H1 (cell line): ENCODE data around the gene ZNF23. TPM values are rescaled to one million over a fixed set of nuclear protein-coding genes. Genes with fewer than 3 reads are reported as not detected.

Experiments
- CTCF ChIA-PET: fragments of 300-600 bp; sonication (Branson Sonifier 250); formaldehyde crosslinking; loops from one replicate; lab custom pipeline; 2021; ENCODE audit not compliant: partially characterized antibody; lab: Charles Lee
- POLR2A ChIA-PET: fragments of 300-600 bp; sonication (Branson Sonifier 250); formaldehyde crosslinking; loops from one replicate; lab custom pipeline; 2021; ENCODE audit warnings: inconsistent platforms; ENCODE audit not compliant: partially characterized antibody; lab: Charles Lee
- DNase-seq, 2 experiments: peaks; one replicate each; pipeline versions ENCODE4 v3.0.0 to v3.0.0-alpha.2; 2010 to 2022; ENCODE audit warnings: low spot score in 2 of 2, low read depth in 1 of 2, mixed read lengths in 1 of 2
- FAIRE-seq: peaks from 2 replicates; lab custom pipeline; 2011; peaks lifted over from hg19 to GRCh38; lab: Jason Lieb, UNC
- H2AFZ ChIP-seq: 2 replicates; pipeline ENCODE4 v1.8.1; 2012; ENCODE audit warnings: low read length, inconsistent platforms
- H2AK5ac ChIP-seq: 2 replicates; pipeline ENCODE4 v1.6.1; 2013; ENCODE audit warnings: low read depth, low read length
- H2BK120ac ChIP-seq: replicated peaks from 2 replicates; pipeline ENCODE3; 2013; ENCODE audit warnings: low read depth, low read length, inconsistent platforms
- H2BK12ac ChIP-seq: 2 replicates; pipeline ENCODE4 v1.6.1; 2013; ENCODE audit warnings: low read depth, low read length
- H2BK15ac ChIP-seq: 2 replicates; pipeline ENCODE4 v1.6.1; 2013; ENCODE audit warnings: low read length
- H2BK20ac ChIP-seq: 2 replicates; pipeline ENCODE4 v1.6.1; 2013; ENCODE audit warnings: low read length
- H2BK5ac ChIP-seq: 2 replicates; pipeline ENCODE4 v1.6.1; 2013; ENCODE audit warnings: low read depth, low read length
- H3K14ac ChIP-seq: 2 replicates; pipeline ENCODE4 v1.6.1; 2013; ENCODE audit warnings: inconsistent platforms; ENCODE audit not compliant: insufficient read length
- H3K18ac ChIP-seq: 2 replicates; pipeline ENCODE4 v1.6.1; 2013; ENCODE audit warnings: low read length; ENCODE audit errors: extremely low read depth
- H3K23ac ChIP-seq: 2 replicates; pipeline ENCODE4 v1.6.1; 2013; ENCODE audit warnings: inconsistent platforms; ENCODE audit not compliant: insufficient read length
- H3K23me2 ChIP-seq: 2 replicates; pipeline ENCODE4 v1.6.1; 2013; ENCODE audit warnings: low read depth, low read length
- H3K27ac ChIP-seq: 2 replicates; pipeline ENCODE4 v1.6.1; 2011; ENCODE audit warnings: low read depth, low read length, inconsistent platforms
- H3K27me3 ChIP-seq, 4 experiments: replicated peaks in 1 of 4; 1 replicate in 1 of 4; 2 replicates in 3 of 4; pipeline versions ENCODE4 v1.6.1 to v1.8.1; 2011 to 2013; ENCODE audit warnings: low read length in 3 of 4, mild to moderate bottlenecking in 3 of 4, inconsistent platforms in 2 of 4, mixed read lengths in 2 of 4, moderate library complexity in 1 of 4; ENCODE audit not compliant: control insufficient read depth in 3 of 4, insufficient read depth in 3 of 4; ENCODE audit errors: extremely low read depth in 1 of 4
- H3K36me3 ChIP-seq, 4 experiments: 2 replicates each; pipeline versions ENCODE4 v1.6.1 to v1.8.1; 2011 to 2013; ENCODE audit warnings: mild to moderate bottlenecking in 4 of 4, low read length in 3 of 4, moderate library complexity in 2 of 4, control low read depth in 1 of 4, inconsistent platforms in 1 of 4; ENCODE audit not compliant: insufficient read depth in 4 of 4, control insufficient read depth in 2 of 4
- H3K4ac ChIP-seq: replicated peaks from 2 replicates; pipeline ENCODE3; 2013; ENCODE audit warnings: low read length, low read depth, mixed read lengths, inconsistent platforms; ENCODE audit not compliant: insufficient read length
- H3K4me1 ChIP-seq, 4 experiments: replicated peaks in 1 of 4; 1 replicate in 1 of 4; 2 replicates in 3 of 4; pipeline versions ENCODE4 v1.6.1 to v1.8.1; 2011 to 2013; ENCODE audit warnings: low read length in 3 of 4, inconsistent platforms in 2 of 4, mixed read lengths in 1 of 4; ENCODE audit not compliant: insufficient read depth in 4 of 4, control insufficient read depth in 3 of 4
- H3K4me2 ChIP-seq, 2 experiments: 2 replicates each; pipeline versions ENCODE4 v1.6.1 to v1.8.1; 2011 to 2013; ENCODE audit warnings: low read depth in 2 of 2, low read length in 2 of 2, control low read depth in 1 of 2, inconsistent platforms in 1 of 2, mild to moderate bottlenecking in 1 of 2; ENCODE audit not compliant: insufficient read depth in 1 of 2
- H3K4me3 ChIP-seq, 4 experiments: fragments of 200-600, 300-600 bp in 1 of 4; sonication (generic), shearing (Covaris generic), sonication (Bioruptor Twin) in 1 of 4; 2 replicates each; pipeline versions ENCODE4 v1.5.1 to v1.8.1; 2011 to 2016; ENCODE audit warnings: low read length in 4 of 4, low read depth in 3 of 4, control low read depth in 2 of 4, inconsistent platforms in 2 of 4, mild to moderate bottlenecking in 2 of 4, mixed read lengths in 1 of 4, moderate library complexity in 1 of 4; ENCODE audit not compliant: insufficient read depth in 2 of 4; ENCODE audit errors: extremely low read depth in 1 of 4
- H3K56ac ChIP-seq: replicated peaks from 2 replicates; pipeline ENCODE3; 2013; ENCODE audit warnings: low read depth, mild to moderate bottlenecking, mixed read lengths, low read length, inconsistent platforms; ENCODE audit not compliant: insufficient read length
- H3K79me1 ChIP-seq: 2 replicates; pipeline ENCODE4 v1.6.1; 2013; ENCODE audit warnings: low read depth, low read length, control low read depth
- H3K79me2 ChIP-seq, 2 experiments: 2 replicates each; pipeline versions ENCODE4 v1.6.1 to v1.8.1; 2012 to 2013; ENCODE audit warnings: low read length in 2 of 2, mild to moderate bottlenecking in 2 of 2, inconsistent platforms in 1 of 2; ENCODE audit not compliant: insufficient read depth in 2 of 2, control insufficient read depth in 1 of 2
- H3K9ac ChIP-seq, 4 experiments: replicated peaks in 1 of 4; 1 replicate in 1 of 4; 2 replicates in 3 of 4; pipeline versions ENCODE4 v1.6.1 to v1.8.1; 2011 to 2013; ENCODE audit warnings: low read depth in 3 of 4, low read length in 3 of 4, control low read depth in 2 of 4, mild to moderate bottlenecking in 2 of 4, moderate library complexity in 2 of 4, inconsistent platforms in 1 of 4; ENCODE audit errors: extremely low read depth in 1 of 4
- H3K9me3 ChIP-seq, 2 experiments: 2 replicates each; pipeline versions ENCODE4 v1.6.1 to v1.8.1; 2012 to 2013; ENCODE audit warnings: mild to moderate bottlenecking in 2 of 2, moderate library complexity in 2 of 2, control low read depth in 1 of 2, inconsistent platforms in 1 of 2, low read depth in 1 of 2, low read length in 1 of 2, mixed read lengths in 1 of 2; ENCODE audit not compliant: insufficient read depth in 2 of 2
- H4K20me1 ChIP-seq, 2 experiments: replicated peaks in 1 of 2; 2 replicates each; pipeline versions ENCODE3 to v1.8.1; 2011 to 2013; ENCODE audit warnings: inconsistent platforms in 2 of 2, low read length in 2 of 2, mild to moderate bottlenecking in 1 of 2; ENCODE audit not compliant: insufficient read depth in 2 of 2, control insufficient read depth in 1 of 2
- H4K5ac ChIP-seq: 2 replicates; pipeline ENCODE4 v1.6.1; 2013; ENCODE audit warnings: low read length, low read depth, mixed read lengths, inconsistent platforms; ENCODE audit not compliant: insufficient read length
- H4K8ac ChIP-seq: 2 replicates; pipeline ENCODE4 v1.8.0; 2013; ENCODE audit warnings: mild to moderate bottlenecking, moderate library complexity, low read length, inconsistent platforms; ENCODE audit not compliant: insufficient read depth; ENCODE audit errors: extremely low read depth
- H4K91ac ChIP-seq: replicated peaks from 2 replicates; pipeline ENCODE3; 2013; ENCODE audit warnings: low read length, mixed read lengths, inconsistent platforms; ENCODE audit not compliant: insufficient read length
- ASH2L ChIP-seq: fragments of 200-600, 300-600 bp; sonication (generic); IDR thresholded peaks from one replicate; pipeline ENCODE4 v1.7.1; 2017; ENCODE audit warnings: low read length
- ATF2 ChIP-seq: IDR thresholded peaks from 2 replicates; pipeline ENCODE4 v1.6.1; 2012; ENCODE audit warnings: low read length, inconsistent platforms
- BACH1 ChIP-seq: IDR thresholded peaks from 2 replicates; pipeline ENCODE4 v1.6.1; 2012; ENCODE audit warnings: low read length, improper control_type of control experiment
- CHD1 ChIP-seq: IDR thresholded peaks from 2 replicates; pipeline ENCODE4 v1.6.1; 2012; ENCODE audit warnings: low read depth, low read length, improper control_type of control experiment
- JUN ChIP-seq: IDR thresholded peaks from 2 replicates; pipeline ENCODE4 v1.6.1; 2011; ENCODE audit warnings: low read depth, mild to moderate bottlenecking, improper control_type of control experiment, low read length
- POLR2A ChIP-seq, 2 experiments: IDR thresholded peaks; 1 replicate in 1 of 2; 2 replicates in 1 of 2; pipeline ENCODE4 v1.6.1; 2011; ENCODE audit warnings: low read depth in 2 of 2, low read length in 2 of 2, mild to moderate bottlenecking in 2 of 2; ENCODE audit errors: control extremely low read depth in 1 of 2
- RAD21 ChIP-seq, 2 experiments: IDR thresholded peaks in 1 of 2; conservative IDR thresholded peaks in 1 of 2; 2 replicates each; pipeline ENCODE4 v1.6.1; 2011; ENCODE audit warnings: low read depth in 2 of 2, low read length in 2 of 2, improper control_type of control experiment in 1 of 2, inconsistent platforms in 1 of 2, mild to moderate bottlenecking in 1 of 2, moderate library complexity in 1 of 2
- RBBP5 ChIP-seq: IDR thresholded peaks from 2 replicates; pipeline ENCODE4 v1.7.1; 2012; ENCODE audit warnings: low read depth, mild to moderate bottlenecking, inconsistent platforms, low read length, moderate library complexity, borderline replicate concordance
- RFX5 ChIP-seq: IDR thresholded peaks from 2 replicates; pipeline ENCODE4 v1.6.1; 2011; ENCODE audit warnings: low read depth, low read length, improper control_type of control experiment, borderline replicate concordance
- RNF2 ChIP-seq: fragments of 200-900, 300-1000 bp; sonication (generic); IDR thresholded peaks from 2 replicates; pipeline ENCODE4 v1.7.1; 2016; ENCODE audit warnings: borderline replicate concordance, low read depth, mild to moderate bottlenecking, antibody characterized with exemption, low read length; ENCODE audit not compliant: poor library complexity, severe bottlenecking; ENCODE audit errors: missing control alignments
- SRF ChIP-seq: IDR thresholded peaks from 2 replicates; pipeline ENCODE4 v1.6.1; 2011; ENCODE audit warnings: mild to moderate bottlenecking, low read depth, low read length, moderate library complexity
- SUZ12 ChIP-seq: fragments of 200-600 bp; sonication (generic); IDR thresholded peaks from 2 replicates; pipeline ENCODE4 v1.6.1; 2012; ENCODE audit warnings: mild to moderate bottlenecking, inconsistent platforms, low read length, moderate library complexity, mixed read lengths
- YY1 ChIP-seq: IDR thresholded peaks from 2 replicates; pipeline ENCODE4 v1.6.1; 2011; ENCODE audit warnings: low read depth, mild to moderate bottlenecking, low read length
- WGBS, 2 experiments: shearing (Covaris generic) in 1 of 2; methylation state at CpG; one replicate each; pipeline versions ENCODE4 v1.1.6 to v1.1.7; 2013 to 2015; ENCODE audit warnings: low lambda C conversion rate in 2 of 2, mixed read lengths in 2 of 2, inconsistent platforms in 1 of 2, low coverage in 1 of 2, missing lambda C conversion rate in 1 of 2; ENCODE audit not compliant: insufficient replicate concordance in 2 of 2, insufficient coverage in 1 of 2, insufficient read length in 1 of 2; ENCODE audit errors: extremely low coverage in 1 of 2, missing lambda C conversion rate in 1 of 2; 5-methylcytosine and 5-hydroxymethylcytosine counted together
- polyA plus RNA-seq, 7 experiments: library from polyadenylated mRNA; depleted of rRNA in 3 of 7; stranded (reverse) in 5 of 7; unstranded in 2 of 7; fragments of >200 nt in 5 of 7; fragments of 200-250 nt in 2 of 7; gene quantifications; 1 replicate in 5 of 7; 2 replicates in 1 of 7; 4 replicates in 1 of 7; pipeline versions ENCODE4 v1.2.1 to v1.2.3, GENCODE V29; 2011 to 2013; ENCODE audit warnings: missing spikeins in 2 of 7, mixed read lengths in 2 of 7
- total RNA-seq: library from RNA; stranded (reverse); fragmentation: NEBNext Ultra II Directional; extraction: Animal tissue kit (Norgen Biotek cat#: 25700); gene quantifications from 2 replicates; pipeline ENCODE4 v1.2.1, GENCODE V29; 2021

ZNF23 gene
- total and polyA plus RNA-seq, 2 of the 8 experiments (the other 6 are each of a cell fraction or from before 2014, with no cell fraction given) = 2.4 to 10.2 TPM

GRCh38 chr16:71491054-71491453 lies 29.0 kb upstream of the ZNF23 start:
- Histone ChIP-seq H3K9ac (no peak overlapping the region), H3K36me3 (no peaks in the 10 kb centered on the region), H4K8ac (no peak overlapping the region), H3K79me1 (no peaks in the 10 kb centered on the region), H2BK20ac (no peak overlapping the region), H3K79me2 (no peaks in the 10 kb centered on the region), H3K18ac (no peak overlapping the region), H3K27me3 (no peaks in the 10 kb centered on the region; a peak in 1 of 7 replicates), H3K4me3 (no peak overlapping the region), H2BK15ac (no peak overlapping the region), H2BK12ac (no peak overlapping the region), H4K5ac (no peak overlapping the region), H3K4me2 (no peak overlapping the region), H3K23me2 (0 out of 2 replicates have a peak, but pooled peaks cover 2% of the 10 kb centered on the region), H3K14ac (no peak overlapping the region), H3K23ac (no peak overlapping the region), H2BK5ac (no peak overlapping the region), H4K20me1 (no peaks in the 10 kb centered on the region), H3K56ac (no peak overlapping the region), H3K9me3 (no peaks in the 10 kb centered on the region), H3K4ac (no peak overlapping the region), H3K27ac (no peak overlapping the region), H2AFZ (no peak overlapping the region), H2AK5ac (no peak overlapping the region), H2BK120ac (no peak overlapping the region), H4K91ac (no peak overlapping the region), H3K4me1 (no peaks in the 10 kb centered on the region)
- no peak for DNase-seq
- ChIA-PET POLR2A (interaction anchor here (1.3 kb wide), 1 partner anchor 35 kb away, joined by 3 read pairs; the partner anchor contains the start of gene CHST4), CTCF (interaction anchor here (0.6 to 7.6 kb wide), 3 partner anchors 8 to 189 kb away, joined by 3 to 68 read pairs (median 46); no protein-coding TSS in a partner anchor)
- no peak for FAIRE-seq
- 78% methylated on average over 3 of the region's 3 CpGs; no CpG with 5 or more reads in 1 of the 2 experiments for whole genome bisulfite sequencing, 2 experiments
- TF ChIP-seq POLR2A (IDR thresholded peaks at IDR 0.05; ENCODE audit: control extremely low read depth in 1 of 2, low read depth in 2 of 2, low read length in 2 of 2) (no peak), ATF2 (no peak), RAD21 (IDR thresholded peaks at IDR 0.05 in 1 of 2, conservative IDR thresholded peaks at IDR 0.05 in 1 of 2; ENCODE audit: low read depth in 2 of 2, low read length in 2 of 2) (no peak), JUN (no peak), CHD1 (no peak), RBBP5 (no peak), ASH2L (no peak), YY1 (no peak), SRF (no peak), RNF2 (no peak), RFX5 (no peak), BACH1 (no peak), SUZ12 (no peak)
